A549 (cell line): ENCODE results near the gene FKBP1A. TPM values are rescaled to one million over a fixed set of nuclear protein-coding genes. Genes with fewer than 3 reads are reported as not detected.

Experiments
- ATAC-seq, 2 experiments: fragments of 200-7000 bp in 1 of 2; fragments of >200 bp in 1 of 2; cut with Nextera tagmentation in 1 of 2; cut with Tn5 transposase in 1 of 2; 3 replicates each; pipeline versions ENCODE4 v1.8.0 to v1.9.1; 2018 to 2020; ENCODE audit warnings: mild to moderate bottlenecking in 1 of 2, moderate library complexity in 1 of 2
- CTCF ChIA-PET: fragments of 300-600 bp; sonication (Branson Sonifier 250); formaldehyde crosslinking; extraction: SDS; loops from one replicate; lab custom pipeline; 2021; ENCODE audit warnings: antibody characterized with exemption, inconsistent platforms; lab: Yijun Ruan, JAX
- POLR2A ChIA-PET: fragments of 350-600 bp; formaldehyde crosslinking; extraction: SDS; loops from one replicate; lab custom pipeline; 2021; ENCODE audit warnings: antibody characterized with exemption, inconsistent platforms; lab: Yijun Ruan, JAX
- DNase-seq, 2 experiments: peaks; one replicate each; pipeline versions ENCODE4 v3.0.0 to v3.0.0-alpha.2; 2011 to 2016; ENCODE audit warnings: low read depth in 1 of 2, low spot score in 1 of 2
- FAIRE-seq: peaks from 2 replicates; lab custom pipeline; 2011; peaks lifted over from hg19 to GRCh38; lab: Jason Lieb, UNC
- H3K27ac ChIP-seq, 2 experiments: fragments of >200 bp; sonication (Bioruptor Twin); formaldehyde crosslinking; 3 replicates each; pipeline ENCODE4 v1.5.1; 2016 to 2017
- H3K4me1 ChIP-seq: fragments of >200 bp; sonication (Bioruptor Twin); formaldehyde crosslinking; 3 replicates; pipeline ENCODE4 v1.6.1; 2016
- H3K4me2 ChIP-seq: fragments of >200 bp; sonication (Bioruptor Twin); formaldehyde crosslinking; 3 replicates; pipeline ENCODE4 v1.6.1; 2016
- H3K4me3 ChIP-seq: fragments of >200 bp; sonication (Bioruptor Twin); formaldehyde crosslinking; 3 replicates; pipeline ENCODE4 v1.5.1; 2016
- H3K9me3 ChIP-seq: fragments of >200 bp; sonication (Bioruptor Twin); formaldehyde crosslinking; 3 replicates; pipeline ENCODE4 v1.6.1; 2016
- BHLHE40 ChIP-seq: IDR thresholded peaks from 2 replicates; pipeline ENCODE4 v1.6.1; 2012; ENCODE audit warnings: low read depth, low read length, inconsistent platforms
- CBX2 ChIP-seq: fragments of 200-600 bp; sonication (generic); IDR thresholded peaks from 2 replicates; pipeline ENCODE4 v1.6.1; 2016; ENCODE audit warnings: low read depth, mild to moderate bottlenecking, borderline replicate concordance
- CBX8 ChIP-seq: fragments of 200-600 bp; sonication (generic); IDR thresholded peaks from 2 replicates; pipeline ENCODE4 v1.6.1; 2016
- E2F6 ChIP-seq: IDR thresholded peaks from 2 replicates; pipeline ENCODE4 v1.6.1; 2012; ENCODE audit warnings: low read depth, borderline replicate concordance
- FOSL2 ChIP-seq, 2 experiments: fragments of 450-650 bp in 1 of 2; fragments of >200 bp in 1 of 2; sonication (Bioruptor Twin) in 1 of 2; formaldehyde crosslinking; IDR thresholded peaks; 2 replicates each; pipeline versions ENCODE4 v1.5.0 to v1.6.1; 2016 to 2020; ENCODE audit warnings: mild to moderate bottlenecking in 1 of 2, moderate library complexity in 1 of 2
- FOXS1 ChIP-seq: fragments of 250-450 bp; sonication (Bioruptor Pico); IDR thresholded peaks from 2 replicates; pipeline ENCODE4 v1.5.0; 2020; ENCODE audit warnings: mild to moderate bottlenecking, moderate library complexity
- GATA3 ChIP-seq: IDR thresholded peaks from 2 replicates; pipeline ENCODE4 v1.6.1; 2012; ENCODE audit warnings: borderline replicate concordance
- HDAC2 ChIP-seq: fragments of 200-600 bp; sonication (generic); IDR thresholded peaks from 2 replicates; pipeline ENCODE4 v1.6.1; 2016
- HMGXB4 ChIP-seq: fragments of 250-450 bp; sonication (Bioruptor Pico); IDR thresholded peaks from 2 replicates; pipeline ENCODE4 v1.5.0; 2021; ENCODE audit warnings: mild to moderate bottlenecking, moderate library complexity, borderline replicate concordance
- HOXA7 ChIP-seq: fragments of 250-450 bp; sonication (Bioruptor Pico); IDR thresholded peaks from 2 replicates; pipeline ENCODE4 v1.5.0; 2020; ENCODE audit warnings: mild to moderate bottlenecking, moderate library complexity
- HOXB5 ChIP-seq: fragments of 250-450 bp; sonication (Bioruptor Pico); IDR thresholded peaks from 2 replicates; pipeline ENCODE4 v1.5.0; 2020; ENCODE audit warnings: mild to moderate bottlenecking, moderate library complexity
- JUN ChIP-seq, 2 experiments: fragments of >200 bp; sonication (Bioruptor Twin); formaldehyde crosslinking; IDR thresholded peaks; 2 replicates in 1 of 2; 3 replicates in 1 of 2; pipeline ENCODE4 v1.6.1; 2016 to 2017
- KDM5A ChIP-seq: fragments of 200-600 bp; sonication (generic); IDR thresholded peaks from 2 replicates; pipeline ENCODE4 v1.6.1; 2016; ENCODE audit warnings: antibody characterized with exemption, mild to moderate bottlenecking
- MAFK ChIP-seq: fragments of 450-650 bp; IDR thresholded peaks from 2 replicates; pipeline ENCODE4 v1.6.1; 2014; ENCODE audit not compliant: partially characterized antibody
- NFE2L2 ChIP-seq: fragments of 150-350 bp; conservative IDR thresholded peaks from 2 replicates; pipeline ENCODE4 v1.6.1; 2014; ENCODE audit warnings: low read length
- NPAS2 ChIP-seq: fragments of 250-450 bp; sonication (Bioruptor Pico); IDR thresholded peaks from 2 replicates; pipeline ENCODE4 v1.8.0; 2022; ENCODE audit warnings: mild to moderate bottlenecking, moderate library complexity, borderline replicate concordance
- NR3C1 ChIP-seq: fragments of >200 bp; sonication (Bioruptor Twin); formaldehyde crosslinking; IDR thresholded peaks from 3 replicates; pipeline ENCODE4 v1.6.1; 2017
- POLR2AphosphoS2 ChIP-seq: conservative IDR thresholded peaks from 2 replicates; pipeline ENCODE4 v1.6.1; 2012; ENCODE audit warnings: low read length, improper control_type of control experiment, inconsistent platforms
- RARB ChIP-seq: fragments of 250-450 bp; sonication (Bioruptor Pico); IDR thresholded peaks from 2 replicates; pipeline ENCODE4 v1.8.0; 2021; ENCODE audit warnings: mild to moderate bottlenecking, moderate library complexity
- RCOR1 ChIP-seq: fragments of 150-350 bp; IDR thresholded peaks from 2 replicates; pipeline ENCODE4 v1.6.1; 2014; ENCODE audit warnings: antibody characterized with exemption, low read length, low read depth
- RNF2 ChIP-seq: fragments of 200-600 bp; sonication (generic); IDR thresholded peaks from 2 replicates; pipeline ENCODE4 v1.6.1; 2016; ENCODE audit warnings: low read depth, mild to moderate bottlenecking, antibody characterized with exemption, moderate library complexity, borderline replicate concordance
- SMC3 ChIP-seq: fragments of >200 bp; sonication (Bioruptor Twin); formaldehyde crosslinking; IDR thresholded peaks from 3 replicates; pipeline ENCODE4 v1.6.1; 2018; ENCODE audit warnings: inconsistent platforms
- SREBF2 ChIP-seq: fragments of 450-650 bp; IDR thresholded peaks from 2 replicates; pipeline ENCODE4 v1.6.1; 2014; ENCODE audit warnings: mild to moderate bottlenecking, moderate library complexity
- ZFP36 ChIP-seq: fragments of 450-650 bp; IDR thresholded peaks from 2 replicates; pipeline ENCODE4 v1.6.1; 2014; ENCODE audit warnings: borderline replicate concordance; ENCODE audit not compliant: partially characterized antibody
- WGBS: methylation state at CpG from one replicate; pipeline ENCODE4 v1.1.6; 2017; ENCODE audit errors: missing lambda C conversion rate; 5-methylcytosine and 5-hydroxymethylcytosine counted together
- polyA plus RNA-seq, 4 experiments: library from polyadenylated mRNA; depleted of rRNA in 3 of 4; stranded (reverse); fragments of >200 nt; fragmentation: RNase III in 1 of 4; extraction: RNeasy Plus Mini Kit Qiagen cat#74134 plus additional on column Dnase treatment in 1 of 4; gene quantifications; 2 replicates in 3 of 4; 3 replicates in 1 of 4; pipeline ENCODE4 v1.2.3, GENCODE V29; 2011 to 2017

The FKBP1A gene
- polyA plus RNA-seq, 2 of the 4 experiments (the other 2 are of a cell fraction) = 385 to 535 TPM

GRCh38 chr20:1383623-1384404, 9.0 kb downstream of the FKBP1A start (continued):
- no peak for TF ChIP-seq HMGXB4 (CRISPR knock-in tag)

- WGBS = 88% methylated on average over 4 of the region's 4 CpGs
- POLR2A ChIA-PET = no interaction called here
- no peak for FAIRE-seq
Measured at GRCh38 chr20:1382670-1383069, 10.2 kb downstream of the FKBP1A start.

GRCh38 chr20:1381753-1382591, 10.9 kb downstream of the FKBP1A start:
- no peak for TF ChIP-seq HOXA7 (CRISPR knock-in tag)
- no peak for TF ChIP-seq RNF2
- no peak for TF ChIP-seq JUN (IDR thresholded peaks at IDR 0.05)
- TF ChIP-seq ZFP36 = no peak
- TF ChIP-seq E2F6 = no peak
- TF ChIP-seq RARB (CRISPR knock-in tag) = no peak
- TF ChIP-seq CBX8 = no peak
- TF ChIP-seq POLR2AphosphoS2 = no peak
- TF ChIP-seq FOXS1 (CRISPR knock-in tag) = no peak
- no peak for TF ChIP-seq NR3C1
- 90% methylated on average over 6 of the region's 6 CpGs for WGBS
- no peak overlapping the region for H3K27ac ChIP-seq
- ChIA-PET CTCF (interaction anchor here (0.6 to 4.2 kb wide), 5 partner anchors 9 to 122 kb away, joined by 3 to 16 read pairs (median 5); no protein-coding TSS in a partner anchor), POLR2A (no interaction called here)
- FAIRE-seq (no peak), DNase-seq (no peak), ATAC-seq (no peak)
- H3K4me1 ChIP-seq = peaks cover 29% of the 10 kb centered on the region; the same call in 2 of the 3 replicates
- no peak overlapping the region for H3K4me3 ChIP-seq
- H3K9me3 ChIP-seq = no peaks in the 10 kb centered on the region
- no peak overlapping the region for H3K4me2 ChIP-seq

More at GRCh38 chr20:1382670-1383069, 10.2 kb downstream of the FKBP1A start:
- Histone ChIP-seq H3K9me3 (no peaks in the 10 kb centered on the region), H3K4me2 (no peak overlapping the region), H3K4me1 (peaks cover 27% of the 10 kb centered on the region; the same call in 2 of the 3 replicates), H3K27ac (no peak overlapping the region), H3K4me3 (no peak overlapping the region)
- DNase-seq (no peak), ATAC-seq (no peak)
- CTCF ChIA-PET = interaction anchor here (1.0 to 4.2 kb wide), 4 partner anchors 8 to 121 kb away, joined by 3 to 16 read pairs (median 6); no protein-coding TSS in a partner anchor
- TF ChIP-seq SMC3 = no peak

- FAIRE-seq (no peak), ATAC-seq (no peak), DNase-seq (no peak)
- CTCF ChIA-PET = interaction anchor here (1.2 kb wide), 1 partner anchor 19 kb away, joined by 3 read pairs; no protein-coding TSS in a partner anchor
- POLR2A ChIA-PET = no interaction called here
- no peaks in the 10 kb centered on the region for H3K9me3 ChIP-seq
- no peak overlapping the region for H3K4me2 ChIP-seq
- no peak overlapping the region for H3K4me3 ChIP-seq
- 92% methylated on average over 6 of the region's 6 CpGs for WGBS
- no peak overlapping the region for H3K27ac ChIP-seq
- no peak for TF ChIP-seq BHLHE40
- TF ChIP-seq RNF2 = no peak
- no peak for TF ChIP-seq HMGXB4 (CRISPR knock-in tag)
- TF ChIP-seq HOXB5 (CRISPR knock-in tag) = no peak
- TF ChIP-seq HDAC2 = no peak
- no peak for TF ChIP-seq GATA3
- no peak for TF ChIP-seq SREBF2
- TF ChIP-seq NFE2L2 = no peak
- TF ChIP-seq FOSL2 (IDR thresholded peaks at IDR 0.05) = no peak
- TF ChIP-seq FOSL2 (CRISPR knock-in tag; IDR thresholded peaks at IDR 0.05) = no peak
- no peak for TF ChIP-seq KDM5A
- no peak for TF ChIP-seq MAFK
- no peak for TF ChIP-seq CBX2
- TF ChIP-seq NPAS2 (CRISPR knock-in tag) = no peak
- no peak for TF ChIP-seq RCOR1
- no peak for TF ChIP-seq JUN (IDR thresholded peaks at IDR 0.05)
- H3K4me1 ChIP-seq = peaks cover 22% of the 10 kb centered on the region; the same call in 2 of the 3 replicates
Measured at GRCh38 chr20:1378735-1379125, 14.1 kb downstream of the FKBP1A start.
